Measurements from ENCODE around the gene PRPF31. TPM values are rescaled to one million over a fixed set of nuclear protein-coding genes. Genes with fewer than 3 reads are reported as not detected.

Gene PRPF31
- total and polyA plus RNA-seq, 9 of the 15 experiments (the other 6 are each of a cell fraction or from before 2014, with no cell fraction given) = 5.8 to 92.2 (median 69.2) TPM

GRCh38 chr19:54159352-54160181, 44.0 kb downstream of the PRPF31 start, which contains the start of gene LENG1 (continued):
- TF ChIP-seq E4F1 (CRISPR knock-in tag; IDR thresholded peaks at IDR 0.05; ENCODE audit: borderline replicate concordance) = no peak
- TF ChIP-seq TRIM28 (IDR thresholded peaks at IDR 0.05) = no peak
- TF ChIP-seq POU5F1 (IDR thresholded peaks at IDR 0.05; ENCODE audit: borderline replicate concordance, low read depth, low read length, partially characterized antibody) = no peak
- no peak for TF ChIP-seq ZNF280A (IDR thresholded peaks at IDR 0.05; ENCODE audit: low read depth, partially characterized antibody)
- TF ChIP-seq MAFG (tag; conservative IDR thresholded peaks at IDR 0.05) = no peak
- TF ChIP-seq MXI1 (IDR thresholded peaks at IDR 0.05; ENCODE audit: low read depth, low read length) = peak; percentile 99
- TF ChIP-seq SMC3 (conservative IDR thresholded peaks at IDR 0.05; ENCODE audit: insufficient read depth, low read depth, low read length) = no peak
- no peak for TF ChIP-seq PRPF4 (IDR thresholded peaks at IDR 0.05; ENCODE audit: insufficient read depth, low read depth, low read length, poor library complexity, severe bottlenecking)
- peak; percentile 98 for TF ChIP-seq NRF1 (conservative IDR thresholded peaks at IDR 0.05 in 1 of 2, IDR thresholded peaks at IDR 0.05 in 1 of 2)
- TF ChIP-seq BHLHE40 (IDR thresholded peaks at IDR 0.05; ENCODE audit: low read length) = peak; percentile 50
- no peak for TF ChIP-seq PTTG1 (tag; IDR thresholded peaks at IDR 0.05; ENCODE audit: low read depth)
- no peak for TF ChIP-seq TCFL5 (CRISPR knock-in tag; conservative IDR thresholded peaks at IDR 0.05)
- no peak for TF ChIP-seq HMG20A (CRISPR knock-in tag; conservative IDR thresholded peaks at IDR 0.05)
- no peak for TF ChIP-seq PBX2 (CRISPR knock-in tag; IDR thresholded peaks at IDR 0.05; ENCODE audit: low read depth)
- peak; percentile 98 for TF ChIP-seq PBX2 (tag; conservative IDR thresholded peaks at IDR 0.05; ENCODE audit: low read depth)
- peak; percentile 84 for TF ChIP-seq RBM22 (IDR thresholded peaks at IDR 0.05; ENCODE audit: low read depth, low read length, poor library complexity, severe bottlenecking)
- TF ChIP-seq ZNF445 (CRISPR knock-in tag; IDR thresholded peaks at IDR 0.05; ENCODE audit: low read depth) = no peak
- no peak for TF ChIP-seq NFIX (CRISPR knock-in tag; IDR thresholded peaks at IDR 0.05; ENCODE audit: low read depth)
- peak; percentile 92 for TF ChIP-seq CXXC5 (CRISPR knock-in tag; IDR thresholded peaks at IDR 0.05)
- peak; percentile 40; the same call in 1 of the 2 replicates for TF ChIP-seq ESRRA (IDR thresholded peaks at IDR 0.05; ENCODE audit: borderline replicate concordance, low read depth)
- TF ChIP-seq TCF7L2 (IDR thresholded peaks at IDR 0.05; ENCODE audit: low read depth, low read length) = no peak
- TF ChIP-seq EP400 (IDR thresholded peaks at IDR 0.05) = peak; percentile 96
